Sigmoid colon (tissue), 7 donors: ENCODE data around the gene PPP1R14D. TPM values are rescaled to one million over a fixed set of nuclear protein-coding genes. Genes with fewer than 3 reads are reported as not detected.

Experiments used
- DNase-seq: peaks from one replicate; pipeline ENCODE4 v3.0.0-alpha.2; 2019
- H3K27ac ChIP-seq, 4 donors: fragments of 200-600 bp; sonication (generic); one replicate each; pipeline ENCODE4 v1.5.1; 2016 to 2019; ENCODE audit warnings: mild to moderate bottlenecking in 1 of 4
- H3K27me3 ChIP-seq, 3 donors: fragments of 200-600 bp; sonication (generic); one replicate each; pipeline ENCODE4 v1.5.1; 2019; ENCODE audit warnings: mild to moderate bottlenecking in 1 of 3
- H3K36me3 ChIP-seq, 4 donors: fragments of 200-600 bp; sonication (generic); one replicate each; pipeline ENCODE4 v1.5.1; 2016 to 2019
- H3K4me1 ChIP-seq, 4 donors: fragments of 200-600 bp; sonication (generic); one replicate each; pipeline ENCODE4 v1.5.1; 2017 to 2019
- H3K4me3 ChIP-seq, 4 donors: fragments of 200-600 bp; sonication (generic); one replicate each; pipeline ENCODE4 v1.5.1; 2017 to 2019; ENCODE audit warnings: mild to moderate bottlenecking in 2 of 4, moderate library complexity in 1 of 4
- H3K9me3 ChIP-seq, 4 donors: fragments of 200-600 bp in 3 of 4; sonication (generic) in 3 of 4; one replicate each; pipeline versions ENCODE4 v1.5.1 to v1.6.1; 2013 to 2019
- EP300 ChIP-seq, 4 donors: sonication (generic); formaldehyde crosslinking; IDR thresholded peaks; one replicate each; pipeline ENCODE4 v1.6.1; 2017; ENCODE audit warnings: antibody characterized with exemption in 4 of 4
- POLR2A ChIP-seq, 2 donors: fragments of 450-650 bp; IDR thresholded peaks; one replicate each; pipeline ENCODE4 v1.6.1; 2016; ENCODE audit warnings: antibody characterized with exemption in 2 of 2, mild to moderate bottlenecking in 2 of 2, moderate library complexity in 2 of 2
- POLR2AphosphoS5 ChIP-seq, 4 donors: sonication (generic); formaldehyde crosslinking; IDR thresholded peaks; one replicate each; pipeline ENCODE4 v1.6.1; 2017; ENCODE audit warnings: antibody characterized with exemption in 4 of 4
- WGBS, 2 donors: extraction: QIAGEN DNeasy Blood & Tissue Kit; methylation state at CpG; one replicate each; pipeline ENCODE4 v1.1.7; 2013; 5-methylcytosine and 5-hydroxymethylcytosine counted together
- intact Hi-C: fragments of 100-400 bp; cut with DNase I; formaldehyde crosslinking; loops from one replicate; pipeline ENCODE4 v1.15.1; 2023
- polyA plus RNA-seq, 3 donors: library from polyadenylated mRNA; stranded (reverse); fragments of 200-250 nt; gene quantifications; one replicate each; pipeline ENCODE4 v1.2.3, GENCODE V29; 2013
- small RNA-seq, 3 donors: library from RNA; depleted of rRNA; stranded (forward); fragments of <200 nt; gene quantifications; one replicate each; pipeline ENCODE3, GENCODE V24; 2016
- total RNA-seq, 4 donors: library from RNA; depleted of rRNA; stranded (reverse); fragments of >200 nt; gene quantifications; one replicate each; pipeline ENCODE4 v1.1.0, GENCODE V29; 2016
- TF ChIP-seq, protein P1 (sequence below), 4 experiments: fragments of 450-650 bp in 3 of 4; fragments of 200-600 bp in 1 of 4; IDR thresholded peaks; one replicate each; pipeline ENCODE4 v1.5.1; 2016 to 2019; ENCODE audit warnings: antibody characterized with exemption in 4 of 4, mild to moderate bottlenecking in 3 of 4, moderate library complexity in 2 of 4
- donor health status: healthy with polysubstance abuse.
- donor health status: Bipolar disorder and iron deficiency.
- donor health status: healthy.

The PPP1R14D gene
- total and polyA plus RNA-seq, 7 donors: 211 to 395 (median 212) TPM; not detected in 4

DNA sequence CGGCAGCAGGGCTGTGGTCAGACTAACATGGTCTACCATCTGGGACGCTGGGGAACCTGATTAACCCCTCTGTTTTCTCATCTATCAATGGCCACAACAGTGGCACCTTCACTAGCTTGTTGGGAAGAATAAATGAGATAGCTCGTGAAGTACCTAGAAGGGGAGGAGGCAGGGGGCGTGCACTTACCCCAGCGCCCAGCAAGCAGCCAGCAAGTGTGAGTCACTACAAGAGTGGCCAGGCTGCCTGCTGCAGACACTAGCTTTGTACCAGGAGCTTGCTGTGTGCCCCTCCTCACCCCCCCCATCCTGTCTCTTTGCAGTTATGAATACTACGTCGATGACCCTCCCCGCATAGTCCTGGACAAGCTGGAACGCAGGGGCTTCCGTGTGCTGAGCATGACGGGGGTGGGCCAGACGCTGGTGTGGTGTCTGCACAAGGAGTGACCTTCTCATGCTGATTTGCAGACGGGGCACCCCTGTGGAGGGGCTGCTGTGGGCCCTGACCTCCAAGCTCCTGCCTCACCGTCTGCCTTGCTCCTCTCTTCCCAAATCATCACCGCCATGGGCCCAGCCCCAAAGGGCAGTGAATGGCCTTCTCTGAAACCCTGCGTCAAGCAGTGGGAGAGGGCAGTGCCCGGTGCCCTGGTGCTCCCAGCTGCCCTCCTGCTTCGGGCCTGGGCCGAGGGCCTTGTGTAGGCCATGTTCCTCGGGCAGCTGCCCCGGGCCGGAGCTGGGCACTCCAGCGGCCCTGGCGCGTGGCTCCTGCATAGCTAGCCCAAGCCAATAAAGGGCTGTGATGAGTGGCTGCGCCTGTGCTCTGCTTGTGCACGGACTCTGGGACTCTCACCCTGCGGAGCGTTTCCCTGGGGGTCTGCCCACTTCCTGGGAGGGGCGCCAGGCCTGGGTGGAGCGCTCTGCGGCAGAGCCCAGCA lies 61.3 kb downstream of the PPP1R14D start:
- no peak overlapping the region for H3K27ac ChIP-seq
- no peak overlapping the region for H3K4me3 ChIP-seq
- no peaks in the 10 kb centered on the region for H3K9me3 ChIP-seq
- peaks cover 0 to 44% (median 41%) of the 10 kb centered on the region in 4 donors for H3K4me1 ChIP-seq
- TF ChIP-seq, protein P1, sequence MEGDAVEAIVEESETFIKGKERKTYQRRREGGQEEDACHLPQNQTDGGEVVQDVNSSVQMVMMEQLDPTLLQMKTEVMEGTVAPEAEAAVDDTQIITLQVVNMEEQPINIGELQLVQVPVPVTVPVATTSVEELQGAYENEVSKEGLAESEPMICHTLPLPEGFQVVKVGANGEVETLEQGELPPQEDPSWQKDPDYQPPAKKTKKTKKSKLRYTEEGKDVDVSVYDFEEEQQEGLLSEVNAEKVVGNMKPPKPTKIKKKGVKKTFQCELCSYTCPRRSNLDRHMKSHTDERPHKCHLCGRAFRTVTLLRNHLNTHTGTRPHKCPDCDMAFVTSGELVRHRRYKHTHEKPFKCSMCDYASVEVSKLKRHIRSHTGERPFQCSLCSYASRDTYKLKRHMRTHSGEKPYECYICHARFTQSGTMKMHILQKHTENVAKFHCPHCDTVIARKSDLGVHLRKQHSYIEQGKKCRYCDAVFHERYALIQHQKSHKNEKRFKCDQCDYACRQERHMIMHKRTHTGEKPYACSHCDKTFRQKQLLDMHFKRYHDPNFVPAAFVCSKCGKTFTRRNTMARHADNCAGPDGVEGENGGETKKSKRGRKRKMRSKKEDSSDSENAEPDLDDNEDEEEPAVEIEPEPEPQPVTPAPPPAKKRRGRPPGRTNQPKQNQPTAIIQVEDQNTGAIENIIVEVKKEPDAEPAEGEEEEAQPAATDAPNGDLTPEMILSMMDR (IDR thresholded peaks at IDR 0.05): no peak
- TF ChIP-seq POLR2A (IDR thresholded peaks at IDR 0.05): no peak
- TF ChIP-seq POLR2AphosphoS5 (IDR thresholded peaks at IDR 0.05): no peak
- no peak for TF ChIP-seq EP300 (IDR thresholded peaks at IDR 0.05)
- 92 to 93% methylated on average over 32 of the region's 32 CpGs for WGBS, 2 donors
- intact Hi-C loops: loop anchor here (5.0 kb wide), 1 partner anchor 40 kb away; the partner anchor contains the start of genes DNAJC17 and ZFYVE19
- DNase-seq: no peak
- peaks cover 0 to 22% (median 3%) of the 10 kb centered on the region in 4 donors for H3K36me3 ChIP-seq
- no peaks in the 10 kb centered on the region for H3K27me3 ChIP-seq

DNA sequence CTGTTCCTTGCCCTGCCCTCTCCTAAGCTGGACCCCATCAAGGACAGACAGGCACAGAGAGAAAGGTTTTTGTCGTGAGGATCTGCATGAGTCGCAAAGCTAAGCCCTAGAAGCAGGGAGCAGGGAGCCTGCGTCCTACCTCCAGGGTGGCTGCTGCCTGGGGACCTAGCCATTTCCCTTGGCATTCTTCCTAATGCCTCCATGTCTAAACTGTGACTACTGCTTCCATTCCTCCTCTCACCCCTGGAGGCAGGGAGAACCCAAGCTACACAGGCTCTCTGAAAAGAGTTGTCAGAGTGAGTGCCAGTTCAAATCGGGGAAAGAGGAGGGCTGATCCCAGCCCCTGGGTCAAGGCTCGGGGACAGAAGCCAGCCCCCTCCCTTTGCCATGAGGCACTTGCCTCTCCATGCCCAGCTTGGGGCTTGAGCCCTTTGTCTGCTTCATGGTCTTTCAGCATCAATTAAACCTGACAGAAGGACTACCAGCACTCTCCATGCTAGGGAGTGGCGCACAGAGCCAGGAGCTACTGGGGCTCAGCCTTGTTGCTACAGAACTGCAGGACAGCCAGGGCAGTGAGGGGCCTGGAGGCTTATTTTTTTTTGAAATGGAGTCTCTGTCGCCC lies 62.2 kb downstream of the PPP1R14D start:
- H3K27me3 ChIP-seq: no peaks in the 10 kb centered on the region
- 90 to 92% methylated on average over 7 of the region's 7 CpGs for WGBS, 2 donors
- TF ChIP-seq POLR2A (IDR thresholded peaks at IDR 0.05): no peak
- no peak for TF ChIP-seq EP300 (IDR thresholded peaks at IDR 0.05)
- TF ChIP-seq POLR2AphosphoS5 (IDR thresholded peaks at IDR 0.05): no peak
- TF ChIP-seq, protein P1 (IDR thresholded peaks at IDR 0.05): no peak
- H3K9me3 ChIP-seq: no peaks in the 10 kb centered on the region
- H3K36me3 ChIP-seq: peaks cover 0 to 13% (median 3%) of the 10 kb centered on the region in 4 donors
- H3K4me1 ChIP-seq: peaks cover 0 to 44% (median 41%) of the 10 kb centered on the region in 4 donors
- no peak for DNase-seq
- no peak overlapping the region for H3K27ac ChIP-seq
- H3K4me3 ChIP-seq: no peak overlapping the region
- intact Hi-C loops: loop anchor here (5.0 kb wide), 1 partner anchor 41 kb away; the partner anchor contains the start of genes DNAJC17 and ZFYVE19

Small RNA genes within 50 kb of the gene (small RNA-seq; reads per million reads assigned to genes)
- 0 reads per million in 3 donors for gene AC025166.1

Other genes starting within 250 kb of the PPP1R14D start
- under 1 TPM in 3 of 4 donors, not detected in 1; 0.36 to 0.83 (median 0.68) TPM for gene KNL1, start 234.5 kb downstream of the PPP1R14D start, total RNA-seq
- gene KNL1, start 234.5 kb downstream of the PPP1R14D start, polyA plus RNA-seq: 1 to 10 TPM in 1 of 3 donors, under 1 TPM in 2; under 0.01 to 5.9 (median 0.46) TPM
- gene RAD51, start 133.5 kb downstream of the PPP1R14D start, total RNA-seq: 1 to 10 TPM in 2 of 4 donors, not detected in 2; 1.1 to 1.5 TPM
- 1 to 10 TPM; 4.2 to 9.8 (median 4.2) TPM for gene RAD51, start 133.5 kb downstream of the PPP1R14D start, polyA plus RNA-seq
- 10 to 100 TPM; 20.8 to 26.4 (median 22.4) TPM for gene RMDN3, start 73.5 kb downstream of the PPP1R14D start, total RNA-seq
- gene RMDN3, start 73.5 kb downstream of the PPP1R14D start, polyA plus RNA-seq: 10 to 100 TPM in 1 of 3 donors, 1 to 10 TPM in 2; 7.9 to 32.7 (median 9.6) TPM
- gene GCHFR, start 64.6 kb downstream of the PPP1R14D start, total RNA-seq: 10 to 100 TPM in 3 of 4 donors, 1 to 10 TPM in 1; 2.2 to 27.8 (median 15.8) TPM
- gene GCHFR, start 64.6 kb downstream of the PPP1R14D start, polyA plus RNA-seq: 10 to 100 TPM; 45.0 to 71.7 (median 54.6) TPM
- gene C15orf62, start 58.7 kb downstream of the PPP1R14D start, total RNA-seq: under 1 TPM in 3 of 4 donors, not detected in 1; 0.28 to 0.71 (median 0.66) TPM
- 1 to 10 TPM in 1 of 3 donors, not detected in 2; 1.1 TPM for gene C15orf62, start 58.7 kb downstream of the PPP1R14D start, polyA plus RNA-seq
- 10 to 100 TPM; 17.5 to 49.6 (median 29.9) TPM for gene ZFYVE19, start 21.6 kb downstream of the PPP1R14D start, total RNA-seq
- 10 to 100 TPM; 14.4 to 32.4 (median 28.7) TPM for gene ZFYVE19, start 21.6 kb downstream of the PPP1R14D start, polyA plus RNA-seq
- gene DNAJC17, start 21.2 kb downstream of the PPP1R14D start, total RNA-seq: 10 to 100 TPM in 2 of 4 donors, 1 to 10 TPM in 2; 9.1 to 25.8 (median 12.8) TPM
- 10 to 100 TPM; 46.5 to 56.4 (median 46.8) TPM for gene DNAJC17, start 21.2 kb downstream of the PPP1R14D start, polyA plus RNA-seq
- gene SPINT1, start 15.3 kb upstream of the PPP1R14D start, total RNA-seq: 1 to 10 TPM; 1.1 to 3.8 (median 1.9) TPM
- gene SPINT1, start 15.3 kb upstream of the PPP1R14D start, polyA plus RNA-seq: 100 to 1,000 TPM in 1 of 3 donors, 10 to 100 TPM in 2; 52.5 to 146 (median 56.5) TPM
- gene RHOV, start 45.5 kb upstream of the PPP1R14D start, total RNA-seq: not detected
- 1 to 10 TPM; 4.8 to 8.1 (median 5.2) TPM for gene RHOV, start 45.5 kb upstream of the PPP1R14D start, polyA plus RNA-seq
- gene VPS18, start 65.7 kb upstream of the PPP1R14D start, total RNA-seq: 10 to 100 TPM; 17.4 to 19.6 (median 19.0) TPM
- gene VPS18, start 65.7 kb upstream of the PPP1R14D start, polyA plus RNA-seq: 10 to 100 TPM in 1 of 3 donors, 1 to 10 TPM in 2; 4.8 to 15.1 (median 6.7) TPM
- gene DLL4, start 100.6 kb upstream of the PPP1R14D start, total RNA-seq: 1 to 10 TPM; 3.5 to 5.4 (median 4.6) TPM
- 10 to 100 TPM in 1 of 3 donors, 1 to 10 TPM in 2; 1.6 to 12.2 (median 3.6) TPM for gene DLL4, start 100.6 kb upstream of the PPP1R14D start, polyA plus RNA-seq
- 1 to 10 TPM in 3 of 4 donors, under 1 TPM in 1; 0.66 to 3.1 (median 2.4) TPM for gene CHAC1, start 124.8 kb upstream of the PPP1R14D start, total RNA-seq
- gene CHAC1, start 124.8 kb upstream of the PPP1R14D start, polyA plus RNA-seq: 10 to 100 TPM in 1 of 3 donors, 1 to 10 TPM in 2; 3.0 to 31.4 (median 8.3) TPM